Middle frontal gyrus (tissue), 1 donor: ENCODE measurements around the gene SLC23A2.
"Not testable (repeated sequence)": the region's sequence is repeated elsewhere in the genome, so short reads cannot be mapped to it uniquely, and the experiment has no call there.

Experiments used
- DNase-seq: peaks from one replicate; pipeline ENCODE4 v3.0.0-alpha.2; 2015; ENCODE audit warnings: low spot score; ENCODE audit errors: extremely low spot score

The SLC23A2 gene

DNA sequence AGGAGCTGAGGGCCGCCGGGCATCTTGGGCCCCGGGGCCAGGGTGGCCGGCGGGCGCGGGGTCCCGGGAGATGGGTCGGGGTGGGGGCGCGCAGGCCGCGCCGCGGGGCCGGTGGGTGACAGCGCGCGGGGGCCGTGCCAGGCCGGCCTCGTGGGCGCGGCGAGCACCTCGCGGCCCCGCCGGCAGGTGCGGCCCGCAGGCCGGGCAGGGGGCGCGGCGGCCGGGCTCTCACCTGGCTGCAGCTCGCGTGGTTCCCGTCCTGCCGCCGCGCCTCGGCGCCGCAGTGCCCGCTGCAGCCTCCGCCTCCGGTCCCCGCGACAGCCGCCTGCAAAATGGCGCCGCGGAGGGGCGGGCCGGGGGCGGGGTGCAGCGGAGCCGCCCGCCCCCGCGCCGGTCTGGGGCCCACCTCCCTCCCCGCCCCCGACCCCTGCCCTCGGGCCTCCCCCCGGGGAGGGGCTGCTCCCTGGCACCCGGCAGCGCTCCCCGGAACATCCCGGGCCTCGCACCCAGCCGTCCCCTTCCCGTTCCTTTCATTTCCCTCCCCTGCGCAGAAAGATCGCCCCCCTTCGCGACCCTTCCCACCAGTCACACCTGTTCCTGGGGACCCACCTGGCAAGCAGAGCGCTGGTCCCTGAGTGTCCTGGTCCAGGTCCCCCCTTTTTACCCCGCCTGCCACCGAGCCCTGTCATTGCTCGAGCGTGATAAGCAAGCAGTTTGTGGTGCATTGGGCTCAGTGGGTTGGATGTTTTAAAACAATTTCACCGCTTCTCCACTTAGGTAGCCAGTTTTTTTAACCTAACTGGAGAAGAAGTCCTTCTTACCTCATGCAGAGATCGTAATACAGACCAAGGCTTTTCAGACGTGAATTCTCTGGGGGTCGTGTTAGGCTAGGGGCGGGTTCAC, at the start of gene SLC23A2:
TSS of gene SLC23A2 (minus strand) at position 337 of the 903 bp plus-strand sequence. CDS start 68,948 bp downstream, outside the sequence.
- no peak for DNase-seq

DNA sequence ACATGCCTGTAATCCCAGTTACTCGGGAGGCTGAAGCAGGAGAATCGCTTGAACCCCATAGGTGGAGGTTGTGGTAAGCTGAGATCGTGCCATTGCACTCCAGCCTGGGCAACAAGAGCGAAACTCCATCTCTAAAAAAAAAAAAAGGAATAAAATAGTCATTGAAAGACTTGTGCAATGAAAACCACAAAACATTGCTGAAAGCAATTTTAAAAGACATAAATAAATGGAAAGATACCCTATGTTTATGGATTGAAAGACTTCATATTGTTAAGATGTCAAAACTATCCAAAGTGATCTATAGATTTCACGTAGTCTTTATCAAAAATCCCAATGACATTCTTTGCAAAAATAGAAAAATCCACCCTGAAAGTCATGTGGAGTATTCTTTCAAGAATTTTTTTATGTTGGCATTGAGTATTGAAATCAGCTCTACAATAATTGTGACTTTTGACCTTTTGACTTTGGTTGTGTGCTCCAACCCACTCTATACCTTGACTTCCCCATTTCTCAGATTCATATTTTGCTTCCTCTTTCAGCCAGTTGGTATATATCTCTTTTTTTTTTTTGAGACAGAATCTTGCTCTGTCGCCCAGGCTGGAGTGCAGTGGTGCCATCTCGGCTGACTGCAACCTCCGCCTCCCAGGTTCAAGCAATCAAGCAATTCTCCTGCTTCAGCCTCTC, 45.5 kb upstream of the SLC23A2 start:
- no peak for DNase-seq

DNA sequence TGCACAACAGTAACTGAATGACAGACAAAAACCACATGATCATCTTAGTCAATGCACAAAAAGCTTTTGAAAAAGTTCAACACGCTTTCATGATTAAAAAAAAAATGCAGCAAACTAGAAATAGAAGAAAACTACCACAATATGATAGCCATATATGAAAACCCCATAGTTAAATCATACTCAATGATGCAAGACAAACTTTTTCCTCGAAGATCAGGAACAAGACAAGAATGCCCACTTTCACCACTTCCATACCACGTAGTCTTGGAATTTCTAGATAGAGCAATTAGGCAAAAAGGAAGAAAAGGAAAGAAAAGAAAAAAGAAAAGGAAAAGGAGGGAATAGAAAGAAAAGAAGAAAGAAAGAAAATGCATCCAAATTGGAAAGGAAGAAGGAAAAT, 44.6 kb upstream of the SLC23A2 start:
- DNase-seq = no peak

GRCh38 chr20:5044075-5044620, 42.8 kb upstream of the SLC23A2 start:
- DNase-seq = no peak

GRCh38 chr20:5041433-5041832, 40.1 kb upstream of the SLC23A2 start:
- DNase-seq = no peak

GRCh38 chr20:5040345-5040744, 39.0 kb upstream of the SLC23A2 start:
- DNase-seq = no peak

DNA sequence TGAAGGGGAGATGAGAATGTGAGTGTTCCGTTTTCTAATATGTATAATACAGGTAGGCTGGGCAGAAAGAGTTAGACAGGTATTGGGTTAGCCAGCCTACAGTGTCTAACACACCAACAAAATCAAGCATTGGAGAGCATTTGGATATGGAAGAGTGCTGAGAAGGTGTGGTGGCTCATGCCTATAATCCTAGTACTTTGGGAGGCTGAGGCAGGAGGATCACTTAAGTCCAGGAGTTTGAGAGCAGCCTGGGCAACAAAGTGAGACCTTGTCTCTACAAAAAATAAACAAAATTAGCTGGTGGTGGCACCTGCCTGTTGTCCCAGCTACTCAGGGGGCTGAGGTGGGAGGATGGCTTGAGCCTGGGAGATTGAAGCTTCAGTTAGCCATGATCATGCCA, 38.6 kb upstream of the SLC23A2 start:
- DNase-seq = no peak

GRCh38 chr20:5039255-5039657, 37.9 kb upstream of the SLC23A2 start:
- DNase-seq = no peak

DNA sequence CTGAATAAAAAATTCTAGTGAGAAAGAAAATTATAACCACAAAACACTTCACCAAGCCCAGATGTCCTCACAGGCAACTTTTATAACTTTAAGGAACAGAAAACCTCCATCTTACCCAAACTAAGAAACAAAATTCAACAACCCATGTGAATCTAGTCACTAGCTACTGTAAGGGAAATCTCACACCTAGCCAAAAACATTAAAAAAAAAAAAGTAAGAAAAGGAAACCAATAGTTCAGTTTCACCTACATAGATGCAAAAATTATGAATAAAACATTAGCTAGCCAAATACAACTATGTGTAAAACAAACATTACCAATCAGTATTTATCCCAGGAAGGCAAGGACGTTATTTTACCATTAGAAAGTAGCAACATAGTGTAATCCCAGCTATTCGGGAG, 35.5 kb upstream of the SLC23A2 start:
- no peak for DNase-seq

DNA sequence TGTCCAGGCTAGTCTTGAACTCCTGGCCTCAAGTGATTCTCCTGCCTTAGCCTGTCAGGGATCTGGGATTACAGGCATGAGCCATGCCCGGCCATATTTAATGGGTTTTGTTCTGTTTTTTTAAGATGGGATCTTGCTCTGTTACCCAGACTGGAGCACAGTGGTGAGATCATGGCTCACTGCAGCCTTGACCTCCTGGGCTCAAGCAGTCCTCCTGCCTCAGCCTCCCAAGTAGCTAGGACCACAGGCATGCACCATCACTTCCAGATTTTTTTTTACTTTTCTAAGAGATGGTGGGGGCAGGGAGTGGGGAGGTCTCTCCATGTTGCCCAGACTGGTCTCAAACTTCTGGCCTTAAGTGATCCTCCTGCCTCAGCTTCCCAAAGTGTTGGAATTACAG, 34.2 kb upstream of the SLC23A2 start:
- not testable (repeated sequence) for DNase-seq

DNA sequence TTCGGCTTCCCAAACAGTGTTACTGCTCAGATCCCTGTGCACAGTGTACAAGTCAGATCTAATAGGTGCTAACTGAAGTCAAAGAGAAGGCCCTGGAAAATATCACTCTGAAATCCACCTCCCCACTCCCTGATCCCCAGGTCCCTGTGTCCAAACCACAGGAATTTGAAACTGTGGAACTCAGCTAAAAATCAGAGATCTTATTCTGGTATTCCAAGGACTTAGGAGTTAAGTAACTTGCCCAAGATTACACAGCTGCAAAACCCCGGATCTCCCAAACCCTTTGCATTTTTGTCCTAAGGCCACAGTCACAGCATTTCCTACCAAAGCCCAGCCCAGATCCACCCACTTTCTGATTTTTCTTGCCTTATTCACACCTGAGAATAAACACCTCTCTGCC, 32.3 kb upstream of the SLC23A2 start:
- DNase-seq = no peak

- DNase-seq = not testable (repeated sequence)
Measured at GRCh38 chr20:5031701-5032100, 30.4 kb upstream of the SLC23A2 start.

GRCh38 chr20:5031206-5031557, 29.9 kb upstream of the SLC23A2 start:
- no peak for DNase-seq

- no peak for DNase-seq
Measured at GRCh38 chr20:5030348-5031205, 29.3 kb upstream of the SLC23A2 start.

DNA sequence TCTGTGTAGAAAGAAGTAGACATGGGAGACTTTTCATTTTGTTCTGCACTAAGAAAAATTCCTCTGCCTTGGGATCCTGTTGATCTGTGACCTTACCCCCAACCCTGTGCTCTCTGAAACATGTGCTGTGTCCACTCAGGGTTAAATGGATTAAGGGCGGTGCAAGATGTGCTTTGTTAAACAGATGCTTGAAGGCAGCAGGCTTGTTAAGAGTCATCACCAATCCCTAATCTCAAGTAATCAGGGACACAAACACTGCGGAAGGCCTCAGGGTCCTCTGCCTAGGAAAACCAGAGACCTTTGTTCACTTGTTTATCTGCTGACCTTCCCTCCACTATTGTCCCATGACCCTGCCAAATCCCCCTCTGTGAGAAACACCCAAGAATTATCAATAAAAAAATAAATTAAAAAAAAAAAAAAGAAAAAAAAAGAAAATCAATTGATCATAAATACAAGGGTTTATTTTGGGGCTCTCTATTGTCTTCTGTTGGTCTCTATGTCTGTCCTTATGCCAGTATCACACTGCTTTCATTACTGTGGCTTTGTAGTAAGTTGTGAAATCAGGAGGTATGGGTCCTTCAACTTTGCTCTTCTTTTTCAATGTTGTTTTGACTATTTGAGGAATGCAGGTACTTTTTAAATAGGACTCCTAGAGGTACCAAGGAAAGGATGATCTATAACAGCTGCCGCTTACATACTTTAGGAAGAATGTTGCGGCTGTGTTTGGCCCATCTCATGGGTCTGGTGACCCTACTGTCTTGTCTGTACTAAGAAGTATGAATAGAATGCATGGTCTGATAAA, 27.1 kb upstream of the SLC23A2 start:
- not testable (repeated sequence) for DNase-seq

GRCh38 chr20:5024982-5025381, 23.7 kb upstream of the SLC23A2 start:
- DNase-seq = no peak

DNA sequence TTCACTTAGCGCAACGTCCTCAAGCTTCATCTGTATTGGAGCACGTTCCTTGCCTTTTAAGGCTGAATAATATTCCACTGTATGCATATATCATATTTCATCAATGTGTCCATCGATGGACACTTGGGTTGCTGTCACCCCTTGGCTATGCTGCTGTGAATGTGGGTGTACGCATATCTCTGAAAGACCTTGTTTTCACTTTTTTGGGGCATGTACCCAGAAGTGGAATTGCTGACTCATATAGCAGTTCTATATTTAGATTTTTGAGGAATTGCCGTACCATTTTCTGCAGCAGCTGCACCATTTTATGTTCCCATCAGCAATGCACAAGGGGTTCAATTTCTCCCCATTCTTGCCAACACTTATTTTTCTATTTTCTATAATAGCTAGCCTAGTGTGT, 22.8 kb upstream of the SLC23A2 start:
- DNase-seq = no peak

GRCh38 chr20:5023171-5023570, 21.9 kb upstream of the SLC23A2 start:
- not testable (repeated sequence) for DNase-seq

DNA sequence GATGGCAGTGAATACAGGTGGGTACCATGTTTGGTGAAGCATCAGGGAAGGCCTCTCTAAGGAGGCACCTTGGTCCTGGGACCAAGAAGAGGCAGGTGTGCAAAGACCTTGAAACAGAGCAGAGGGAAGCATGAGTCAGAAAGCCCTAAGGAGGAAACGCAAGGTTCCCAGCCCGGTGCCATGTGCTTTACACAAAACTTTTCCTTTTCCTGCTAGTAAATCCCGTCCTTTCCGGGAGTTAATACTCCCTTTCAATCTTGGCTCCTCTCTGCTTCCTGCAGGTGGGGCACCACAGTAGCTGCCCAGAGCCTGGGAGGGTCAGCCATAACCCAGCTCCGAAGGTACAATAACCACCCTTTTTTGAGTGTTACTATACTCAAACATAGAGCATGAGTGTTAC, 19.4 kb upstream of the SLC23A2 start:
- no peak for DNase-seq

DNA sequence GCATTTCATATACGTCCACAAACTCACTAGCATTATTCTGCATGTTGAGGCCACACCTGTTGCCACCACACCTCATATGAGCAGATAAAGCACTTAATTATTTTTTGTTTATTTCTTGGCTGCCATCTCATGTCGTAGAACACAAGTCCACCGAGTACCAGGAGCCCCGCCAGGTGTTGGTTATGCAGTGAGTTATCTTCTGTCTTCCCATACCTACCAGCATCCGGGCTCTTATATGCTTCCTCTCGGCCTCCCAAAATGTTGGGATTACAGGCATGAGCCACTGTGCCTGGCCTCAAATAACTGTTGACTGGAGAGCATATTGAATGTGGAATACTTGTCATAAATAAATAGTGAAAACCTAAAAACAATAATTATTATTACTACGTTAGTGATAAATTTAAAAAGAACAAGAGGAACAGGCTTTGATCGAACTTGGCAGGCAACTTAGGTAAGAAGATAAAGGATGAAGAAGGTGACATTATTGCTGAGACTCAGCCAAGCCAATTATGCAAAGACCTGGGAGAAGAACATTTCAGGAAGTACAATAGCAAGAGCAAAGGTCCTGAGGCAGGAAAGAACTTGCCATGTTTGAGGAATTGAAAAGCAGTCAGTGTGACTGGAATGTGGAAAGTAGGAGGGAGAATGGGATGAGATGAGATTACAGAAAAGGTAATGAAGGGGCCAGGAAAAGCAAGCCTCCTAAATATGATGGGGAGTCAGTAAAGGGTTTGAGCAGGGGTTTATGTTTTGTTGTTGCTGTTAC, 12.6 kb upstream of the SLC23A2 start:
- no peak for DNase-seq
